GM21515 (cell line): ENCODE data around the gene DDX41.
"Not testable (repeated sequence)": the region's sequence is repeated elsewhere in the genome, so short reads cannot be mapped to it uniquely, and the experiment has no call there.

Experiments used
- ATAC-seq: cut with Tn5 transposase; IDR thresholded peaks from one replicate; pipeline ENCODE4 v1.9.1; 2021; ENCODE audit not compliant: unreplicated experiment

DDX41 gene

DNA sequence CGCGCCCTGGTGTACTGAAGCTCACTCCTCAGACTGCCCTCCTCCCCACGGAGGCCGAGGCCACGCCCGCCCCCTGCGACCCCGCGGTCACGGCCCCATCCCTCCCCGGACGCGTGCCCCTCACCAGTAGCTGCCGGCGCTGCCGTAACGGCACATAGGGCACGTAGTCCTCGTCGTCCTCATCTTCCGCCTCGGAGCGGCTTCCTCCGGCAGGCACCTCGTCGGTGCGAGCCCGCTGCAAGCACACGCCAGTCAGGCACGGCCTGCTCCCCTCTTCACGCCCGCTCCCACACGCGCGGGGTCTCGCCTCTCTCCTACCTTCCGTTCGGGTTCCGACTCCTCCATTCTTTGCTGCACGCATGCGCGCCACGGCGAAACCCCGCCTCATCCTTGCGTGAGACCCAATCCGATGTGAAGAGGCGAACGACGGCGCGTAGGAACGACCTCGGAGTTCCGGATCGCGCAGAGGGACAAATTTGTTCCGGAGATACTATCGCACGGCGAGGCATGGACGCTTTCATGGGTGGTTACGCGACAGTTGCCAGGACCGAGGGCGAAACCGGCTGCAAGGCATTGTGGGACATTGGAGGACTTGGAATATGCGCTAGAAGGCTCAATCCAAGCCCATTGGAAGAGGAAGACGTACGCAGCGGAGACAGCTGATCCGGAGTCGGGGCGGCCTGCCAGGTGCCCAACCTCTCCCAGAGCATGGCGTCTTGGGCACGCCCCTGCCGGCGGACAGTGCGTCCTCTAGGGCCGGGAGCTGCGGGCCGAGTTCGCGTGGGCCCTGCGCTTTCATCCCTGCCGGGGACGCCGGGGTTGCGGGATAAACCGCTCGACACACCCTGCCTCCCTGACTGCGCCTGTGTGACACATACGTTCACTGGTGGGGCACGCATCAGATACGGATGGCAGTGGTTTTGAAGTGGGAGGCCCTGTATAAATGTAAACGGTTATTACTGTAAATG is at the start of gene DDX41:
DDX41 (minus strand) TSS at position 361 of the 968 bp plus-strand sequence; CDS start at position 345, 16 bp downstream.
- peak; percentile 84 for ATAC-seq

DNA sequence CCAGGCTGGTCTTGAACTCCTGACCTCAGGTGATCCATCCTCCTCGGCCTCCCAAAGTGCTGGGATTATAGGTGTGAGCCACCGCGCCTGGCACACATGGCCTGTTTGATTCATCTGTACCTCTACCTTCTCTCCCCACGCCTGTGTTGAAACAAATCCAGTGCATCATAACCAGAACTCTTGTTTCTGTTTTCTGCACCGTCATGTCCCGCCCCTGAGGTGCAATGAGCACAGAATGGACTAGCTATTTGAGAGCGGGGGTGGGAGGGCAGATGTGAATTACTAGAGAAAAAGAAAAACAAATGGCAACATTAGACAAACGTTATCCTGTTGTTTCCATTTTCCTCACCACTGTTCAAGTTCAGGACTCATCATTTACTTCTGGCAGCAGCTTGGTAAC is 48.3 kb upstream of the DDX41 start:
- ATAC-seq = no peak

DNA sequence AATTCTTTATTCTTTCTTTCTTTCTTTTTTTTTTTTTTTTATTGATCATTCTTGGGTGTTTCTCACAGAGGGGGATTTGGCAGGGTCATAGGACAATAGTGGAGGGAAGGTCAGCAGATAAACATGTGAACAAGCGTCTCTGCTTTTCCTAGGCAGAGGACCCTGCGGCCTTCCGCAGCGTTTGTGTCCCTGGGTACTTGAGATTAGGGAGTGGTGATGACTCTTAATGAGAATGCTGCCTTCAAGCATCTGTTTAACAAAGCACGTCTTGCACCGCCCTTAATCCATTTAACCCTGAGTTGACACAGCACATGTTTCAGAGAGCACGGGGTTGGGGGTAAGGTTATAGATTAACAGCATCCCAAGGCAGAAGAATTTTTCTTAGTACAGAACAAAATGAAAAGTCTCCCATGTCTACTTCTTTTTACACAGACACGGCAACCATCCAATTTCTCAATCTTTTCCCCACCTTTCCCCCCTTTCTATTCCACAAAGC is 42.7 kb upstream of the DDX41 start:
- ATAC-seq = not testable (repeated sequence)

GRCh38 chr5:177557796-177558195 is 41.0 kb upstream of the DDX41 start:
- ATAC-seq = no peak

DNA sequence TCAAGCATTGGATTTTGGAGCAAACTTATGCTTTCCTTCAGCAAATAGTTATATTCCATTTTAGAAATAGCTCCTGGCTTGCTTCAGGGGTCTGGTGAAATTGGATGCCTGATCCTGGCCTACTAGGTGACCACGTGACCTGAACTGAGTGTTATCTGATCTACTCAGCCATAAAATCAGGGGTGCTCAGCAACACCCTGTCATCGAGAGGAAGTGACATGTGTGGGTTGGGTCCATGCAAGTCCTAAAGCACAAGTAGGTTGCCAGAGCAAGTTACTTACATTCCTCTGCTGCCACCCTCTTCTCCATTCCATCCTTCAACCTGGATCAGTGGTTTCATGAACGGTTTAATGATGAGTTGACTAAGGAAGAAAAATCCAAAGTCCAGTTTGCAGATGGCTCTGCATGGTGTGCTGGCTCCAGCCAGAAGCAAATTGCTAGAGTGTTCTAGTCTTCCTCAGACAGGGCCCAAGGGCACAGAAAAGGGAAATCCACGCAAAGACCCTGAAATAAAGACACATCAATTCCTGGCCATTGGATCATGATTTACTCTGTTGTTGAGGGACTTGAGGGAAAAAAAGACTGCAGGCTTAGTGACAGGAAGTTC is 40.4 kb upstream of the DDX41 start:
- no peak for ATAC-seq

DNA sequence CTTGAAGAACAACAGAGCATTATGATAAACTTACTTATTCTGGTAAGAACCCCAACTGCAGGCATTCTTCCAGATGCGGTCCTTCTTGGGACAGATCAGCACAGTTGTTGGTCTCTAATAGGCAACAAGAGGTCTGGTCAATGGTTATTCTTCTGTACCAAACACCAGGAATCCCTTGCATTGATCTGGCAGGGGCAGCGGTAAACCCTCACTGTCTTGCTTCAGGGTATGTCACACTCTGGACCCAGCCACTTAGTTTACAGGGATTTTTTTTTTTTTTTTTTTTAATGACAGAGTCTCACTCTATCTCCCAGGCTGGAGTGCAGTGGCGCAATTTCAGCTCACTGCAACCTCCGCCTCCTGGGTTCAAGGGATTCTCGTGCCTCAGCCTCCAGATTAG is 38.9 kb upstream of the DDX41 start:
- no peak for ATAC-seq

DNA sequence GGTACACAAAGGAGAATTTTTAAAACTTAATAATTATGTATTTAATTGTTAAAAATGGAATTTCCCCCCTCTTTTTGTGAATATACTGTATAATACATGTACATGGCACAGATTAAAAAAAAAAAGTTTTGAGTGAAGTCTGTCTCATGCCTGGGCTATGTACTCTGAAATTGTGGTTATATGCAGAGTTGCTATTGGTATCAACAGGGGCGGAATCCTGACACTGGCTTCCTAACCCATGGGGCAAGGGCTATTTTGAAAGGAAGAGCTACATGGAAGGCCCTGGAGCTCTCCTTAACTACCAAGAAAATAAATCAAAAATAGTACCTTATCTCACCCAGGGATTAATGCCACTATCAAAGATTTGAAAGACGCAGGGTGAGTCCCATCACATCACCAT is 38.5 kb upstream of the DDX41 start:
- ATAC-seq = no peak

DNA sequence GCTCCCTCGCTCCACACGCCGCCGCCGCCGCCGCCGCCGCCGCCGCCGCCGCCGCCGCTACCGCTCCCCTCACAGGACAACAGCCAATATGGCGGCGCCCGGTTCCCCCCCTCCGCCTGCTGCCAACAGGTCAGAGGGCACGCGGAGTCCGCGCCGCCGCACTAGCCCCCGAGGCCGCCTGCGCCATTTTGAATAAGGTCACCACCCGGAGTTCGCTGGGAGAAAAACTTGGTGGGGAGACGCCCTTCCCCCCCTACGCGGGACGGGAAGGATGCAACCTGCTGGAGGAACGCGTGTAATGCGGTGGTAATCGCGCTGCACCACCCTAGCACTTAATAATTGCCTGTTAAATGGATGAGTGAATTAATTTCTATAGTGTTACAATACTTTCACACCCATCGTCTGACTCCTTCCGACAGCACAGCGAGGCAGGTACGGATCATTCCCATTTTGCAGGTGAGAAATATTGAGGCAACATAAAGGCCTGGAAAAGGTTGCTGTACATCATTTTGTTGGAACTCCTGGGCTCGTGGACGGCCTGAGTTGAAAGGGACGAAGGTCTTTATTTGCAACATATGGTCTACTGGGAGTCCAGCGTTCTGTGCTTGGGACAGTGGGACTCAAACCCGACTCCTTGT is 37.8 kb upstream of the DDX41 start, which contains the start of gene FAM193B:
FAM193B (minus strand) TSS at position 90 of the 638 bp plus-strand sequence. CDS start 105 bp downstream, outside the sequence.
- peak; percentile 79 for ATAC-seq

DNA sequence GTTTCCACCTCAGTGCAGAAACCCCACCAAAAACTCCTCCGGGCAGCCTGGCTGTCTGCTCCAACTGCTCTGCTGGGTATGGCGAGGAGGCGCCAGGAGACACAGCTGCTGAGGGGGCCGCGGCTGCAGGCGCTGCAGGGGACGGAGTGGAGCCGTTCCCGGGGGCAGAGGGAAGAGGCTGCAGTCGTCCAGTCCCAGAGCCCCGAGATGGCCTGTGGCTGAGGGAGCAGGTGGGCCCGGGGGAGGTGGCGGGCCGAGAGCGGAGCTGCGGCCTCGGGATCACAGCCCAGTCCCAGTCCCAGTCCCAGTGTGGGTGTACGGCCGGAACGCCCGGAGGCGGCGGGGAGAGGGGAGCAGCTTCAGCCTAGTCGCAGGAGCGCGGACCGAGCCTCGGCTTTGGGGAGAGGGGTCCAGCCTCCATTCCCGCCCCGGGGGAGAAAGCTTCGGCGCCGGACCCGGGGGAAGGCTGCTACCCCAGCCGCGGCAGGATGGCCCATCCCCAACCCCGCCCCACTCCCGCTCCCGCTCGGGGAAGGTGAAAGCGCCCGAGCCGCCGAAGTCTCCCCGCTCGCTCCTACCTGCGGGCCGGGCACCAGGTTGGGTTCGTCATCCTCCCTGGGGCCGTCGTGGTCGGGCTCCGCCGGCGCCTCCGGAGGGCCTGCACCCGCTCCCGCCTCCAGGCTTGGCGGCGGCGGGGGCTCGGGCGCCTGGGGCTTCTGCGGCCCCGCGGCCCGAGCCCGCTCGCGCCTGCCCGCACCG is 37.1 kb upstream of the DDX41 start:
- peak; percentile 35 for ATAC-seq

GRCh38 chr5:177552839-177553455 is 36.2 kb upstream of the DDX41 start:
- no peak for ATAC-seq

DNA sequence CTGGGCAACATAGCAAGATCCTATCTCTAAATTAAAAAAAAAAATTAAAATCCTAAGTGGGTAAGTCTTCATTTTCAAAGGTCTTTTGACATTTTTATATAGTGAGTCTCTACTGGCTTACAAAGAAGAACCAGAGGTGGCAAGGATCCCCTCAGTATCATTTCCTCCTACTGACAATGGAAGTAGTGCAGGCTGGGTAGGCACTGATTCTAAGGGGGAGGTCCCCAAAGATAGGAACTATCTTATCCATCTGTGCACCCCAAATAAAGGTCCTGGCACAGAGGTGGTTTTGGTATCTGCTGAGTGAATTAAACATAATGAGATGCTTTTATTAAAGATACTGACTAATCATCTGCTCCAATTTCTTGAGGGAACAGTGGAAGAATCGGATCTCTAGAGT is 33.4 kb upstream of the DDX41 start:
- no peak for ATAC-seq

DNA sequence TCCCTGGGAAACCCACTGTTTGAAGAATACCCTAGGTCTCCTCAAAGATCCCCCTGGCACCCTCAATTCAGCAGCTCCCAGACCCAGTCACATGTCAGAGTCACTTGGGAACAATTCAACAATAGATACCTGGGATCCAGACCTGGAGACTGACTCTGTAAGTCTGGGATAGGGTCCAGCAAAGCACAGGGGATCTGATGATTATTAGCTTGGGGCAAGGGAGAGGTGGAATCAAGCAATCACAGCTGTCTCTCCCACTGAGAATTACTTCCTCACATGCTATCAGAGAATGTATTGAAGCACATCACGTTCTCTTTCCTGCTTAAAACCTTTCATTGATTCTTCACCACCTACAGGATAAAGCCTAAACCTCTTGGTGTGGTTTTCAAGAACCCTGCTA is 31.7 kb upstream of the DDX41 start:
- no peak for ATAC-seq

GRCh38 chr5:177547736-177548135 is 31.0 kb upstream of the DDX41 start:
- no peak for ATAC-seq

DNA sequence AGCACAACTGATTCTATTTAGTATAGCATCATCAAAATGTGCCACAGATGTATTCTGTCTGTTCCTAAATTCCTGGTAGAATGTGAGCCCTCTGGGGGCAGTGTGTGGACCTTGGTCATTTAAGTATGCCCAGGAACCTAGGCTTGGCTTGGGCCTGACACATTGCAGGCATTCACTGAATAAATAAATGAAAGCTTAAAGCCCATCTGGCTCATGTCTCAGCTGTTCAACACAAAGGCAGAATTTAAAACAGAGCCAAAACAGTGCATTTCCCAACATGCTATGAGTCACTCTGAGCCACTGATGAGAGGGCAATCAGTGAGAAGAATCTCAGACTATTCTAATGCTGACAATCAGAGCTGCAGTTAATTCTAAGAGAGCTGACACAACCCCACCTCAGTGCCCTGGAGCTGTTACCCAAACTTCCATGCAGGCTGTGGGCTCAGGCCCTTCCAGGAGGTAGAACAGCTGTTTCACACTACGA is 29.5 kb upstream of the DDX41 start:
- no peak for ATAC-seq

DNA sequence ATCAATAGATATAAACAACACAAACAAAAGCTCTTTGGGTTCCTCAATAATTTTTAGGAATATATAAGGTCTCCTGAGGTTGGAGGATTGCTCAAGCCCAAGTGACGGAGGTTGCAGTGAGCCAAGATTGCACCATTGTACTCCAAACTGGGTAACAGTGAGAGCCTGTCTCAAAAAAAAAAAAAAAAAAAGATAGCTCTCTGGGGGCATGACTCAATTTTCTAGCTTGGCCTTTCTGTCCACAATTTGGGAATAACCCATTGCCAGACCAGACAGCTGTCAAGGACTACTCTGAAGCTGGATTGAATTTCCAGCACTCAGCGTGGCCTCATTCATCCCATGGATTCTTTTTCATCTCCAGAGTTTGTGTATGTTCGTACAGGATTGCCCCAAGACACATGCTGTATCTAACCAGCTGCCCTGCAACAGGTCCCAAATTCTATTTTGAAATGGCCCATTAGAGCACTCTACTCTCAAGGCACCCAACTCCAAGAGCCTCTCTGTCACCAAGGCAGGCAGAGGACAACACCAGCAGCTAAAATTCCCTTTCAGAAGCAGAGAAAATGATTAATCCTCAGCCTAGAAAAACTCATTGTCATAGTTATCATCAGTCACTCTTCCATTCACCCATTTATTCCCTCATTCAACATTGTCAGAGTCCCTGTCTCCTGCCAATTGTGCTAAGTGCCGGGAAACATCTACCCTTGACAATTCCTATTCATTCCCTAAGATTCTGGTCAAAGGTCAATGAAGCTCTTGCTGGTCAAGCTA is 28.9 kb upstream of the DDX41 start:
- no peak for ATAC-seq

DNA sequence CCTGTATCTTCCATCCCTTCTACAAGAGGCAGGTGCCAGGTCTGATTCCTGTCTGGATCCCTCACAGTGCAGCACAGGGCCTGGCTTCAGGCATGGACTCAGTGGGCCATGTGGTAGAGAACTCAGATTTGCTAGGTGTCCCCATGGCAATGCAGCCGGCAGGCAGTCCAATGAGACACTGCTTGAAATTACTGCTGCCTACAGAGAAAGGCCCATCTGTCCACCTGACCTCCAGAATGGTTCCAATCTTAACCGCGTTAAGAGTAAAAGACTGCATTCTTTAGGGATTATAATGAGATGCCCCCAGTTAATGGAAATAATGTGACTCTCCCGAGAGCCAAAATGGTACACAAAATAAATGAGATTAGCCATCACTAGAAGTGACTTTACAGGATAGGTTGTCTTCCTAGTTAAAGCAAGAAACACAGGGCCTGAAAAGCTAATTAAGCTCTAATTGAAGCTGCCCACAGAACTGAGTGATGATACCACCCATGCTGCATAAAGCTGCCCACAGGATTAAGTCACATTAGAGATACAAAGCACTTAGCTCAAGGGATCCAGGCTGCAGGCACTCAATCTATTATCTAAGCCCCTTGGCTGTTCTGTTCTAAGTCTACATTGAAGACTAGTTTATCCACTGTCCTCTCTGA is 26.2 kb upstream of the DDX41 start:
- ATAC-seq = no peak

- no peak for ATAC-seq
Measured at GRCh38 chr5:177540438-177540837, 23.7 kb upstream of the DDX41 start.

DNA sequence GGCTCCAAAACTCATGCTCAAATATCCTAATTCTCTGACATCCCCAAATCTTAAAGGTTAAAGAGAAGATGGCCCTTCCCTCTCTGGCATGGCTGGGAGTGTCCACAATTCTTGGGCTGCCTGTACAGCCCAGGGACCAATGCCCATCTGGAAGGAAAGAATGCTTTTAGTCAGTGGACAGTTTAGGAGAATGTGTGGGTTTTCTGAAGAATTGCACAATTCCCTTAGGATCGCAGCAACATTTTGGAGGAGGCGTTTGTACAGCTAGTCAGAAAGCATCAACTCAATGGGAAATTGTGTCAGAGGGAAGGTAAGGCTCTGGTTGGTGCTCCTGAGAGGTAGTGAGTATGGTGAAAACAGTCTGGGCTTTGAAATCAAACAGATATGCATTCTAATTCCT is 22.6 kb upstream of the DDX41 start:
- ATAC-seq = no peak

GRCh38 chr5:177538876-177539275 is 22.1 kb upstream of the DDX41 start:
- no peak for ATAC-seq
